GM21515 (cell line): Measurements from ENCODE around the gene HYAL1.
"Not testable (repeated sequence)": the region's sequence is repeated elsewhere in the genome, so short reads cannot be mapped to it uniquely, and the experiment has no call there.

Experiments used
- ATAC-seq: cut with Tn5 transposase; IDR thresholded peaks from one replicate; pipeline ENCODE4 v1.9.1; 2021; ENCODE audit not compliant: unreplicated experiment

The HYAL1 gene

DNA sequence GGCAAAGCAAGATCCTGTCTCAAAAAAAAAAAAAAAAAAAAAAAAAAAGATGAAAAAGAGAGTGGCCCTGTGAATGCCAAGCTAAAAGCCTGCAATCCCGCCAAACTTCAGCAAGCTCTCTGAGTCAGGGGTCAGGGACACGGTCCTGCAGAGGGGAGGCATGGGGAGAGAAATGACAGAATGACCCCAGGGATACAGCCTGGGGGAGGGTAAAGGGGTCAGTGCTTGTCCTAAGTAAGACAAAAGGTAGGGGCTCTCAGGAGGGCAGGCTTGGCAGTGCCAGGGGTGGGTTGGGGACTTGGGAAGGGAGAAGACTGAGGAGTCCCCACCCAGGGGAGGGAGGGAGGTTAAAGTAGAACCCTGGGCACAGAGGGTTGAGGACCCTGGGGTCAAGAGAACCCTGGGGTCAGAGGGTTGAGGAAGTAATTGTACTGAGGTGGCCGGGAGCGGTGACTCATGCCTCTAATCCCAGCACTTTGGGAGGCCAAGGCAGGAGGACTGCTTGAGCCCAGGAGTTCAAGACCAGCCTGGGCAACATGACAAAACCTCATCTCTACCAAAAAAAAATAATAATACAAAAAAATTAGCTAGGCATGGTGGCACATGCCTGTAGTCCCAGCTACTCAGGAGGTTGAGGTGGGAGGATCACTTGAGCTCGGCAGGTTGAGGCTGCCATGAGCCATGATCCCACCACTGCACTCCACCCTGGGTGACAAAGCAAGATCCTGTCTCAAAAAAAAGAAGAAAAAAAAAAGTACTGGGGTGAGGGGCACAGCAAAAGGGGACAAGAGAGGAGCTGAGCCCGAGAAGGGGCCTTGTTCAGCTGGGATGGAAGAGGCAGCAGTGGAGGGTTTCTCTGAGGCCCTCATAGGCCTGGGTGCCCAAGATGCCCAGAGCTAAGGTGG, 39.6 kb downstream of the HYAL1 start:
- ATAC-seq, result no peak

DNA sequence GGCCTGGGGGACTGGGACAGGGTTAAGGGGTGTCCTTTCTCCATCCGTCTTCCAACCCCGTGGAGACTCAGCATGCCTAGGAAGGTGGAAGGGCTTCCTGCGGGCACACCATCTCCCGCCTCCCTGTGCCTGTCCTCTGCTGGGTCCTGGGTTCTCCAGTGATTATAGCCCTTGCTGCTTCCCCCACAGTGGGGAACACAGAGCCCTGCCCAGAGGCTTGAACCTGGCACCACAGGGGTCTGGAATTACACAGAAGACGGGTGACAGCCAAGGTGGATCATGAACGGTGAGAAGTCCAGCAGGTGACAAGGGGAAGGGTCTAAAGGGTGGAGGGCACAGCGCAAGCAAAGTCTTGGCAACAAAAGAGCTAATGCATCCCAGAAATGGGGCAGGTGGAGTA, 40.6 kb downstream of the HYAL1 start:
- ATAC-seq, result no peak

DNA sequence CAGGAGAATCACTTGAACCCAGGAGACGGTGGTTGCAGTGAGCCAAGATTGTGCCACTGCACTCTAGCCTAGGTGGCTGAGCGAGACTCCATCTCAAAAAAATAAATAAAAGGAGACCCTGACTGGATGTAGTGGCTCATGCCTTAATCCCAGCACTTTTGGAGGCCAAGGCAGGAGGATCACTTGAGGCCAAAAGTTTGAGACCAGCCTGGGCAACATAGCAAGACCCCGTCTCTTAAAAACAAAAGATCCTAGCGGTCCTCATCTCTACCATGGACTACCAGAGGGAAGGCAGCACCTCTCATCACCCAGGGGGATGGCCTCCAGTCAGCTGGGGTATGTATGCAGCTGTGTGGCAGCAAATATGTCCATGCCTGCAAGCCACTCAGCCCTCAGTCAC, 41.2 kb downstream of the HYAL1 start:
- not testable (repeated sequence) for ATAC-seq

DNA sequence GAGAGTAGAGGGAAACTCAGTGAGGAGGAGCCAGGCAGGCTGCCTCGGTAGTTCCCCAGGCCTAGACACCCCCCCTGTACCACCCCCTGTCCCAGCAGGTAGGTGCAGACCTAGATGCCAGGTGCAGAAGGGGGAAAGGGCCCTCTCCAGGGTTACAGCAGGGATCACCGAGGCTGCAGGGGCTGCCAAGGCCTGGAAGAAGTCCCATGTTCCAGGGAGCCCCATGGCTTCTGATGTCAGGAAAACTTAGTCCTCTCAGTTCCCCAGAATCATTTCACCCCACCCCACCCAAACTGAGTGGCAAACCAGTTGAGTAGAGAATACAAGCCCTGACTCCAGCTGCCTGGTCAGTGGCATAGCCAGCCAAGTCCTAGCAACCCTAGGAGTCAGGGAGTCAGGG, 41.9 kb downstream of the HYAL1 start:
- no peak for ATAC-seq

DNA sequence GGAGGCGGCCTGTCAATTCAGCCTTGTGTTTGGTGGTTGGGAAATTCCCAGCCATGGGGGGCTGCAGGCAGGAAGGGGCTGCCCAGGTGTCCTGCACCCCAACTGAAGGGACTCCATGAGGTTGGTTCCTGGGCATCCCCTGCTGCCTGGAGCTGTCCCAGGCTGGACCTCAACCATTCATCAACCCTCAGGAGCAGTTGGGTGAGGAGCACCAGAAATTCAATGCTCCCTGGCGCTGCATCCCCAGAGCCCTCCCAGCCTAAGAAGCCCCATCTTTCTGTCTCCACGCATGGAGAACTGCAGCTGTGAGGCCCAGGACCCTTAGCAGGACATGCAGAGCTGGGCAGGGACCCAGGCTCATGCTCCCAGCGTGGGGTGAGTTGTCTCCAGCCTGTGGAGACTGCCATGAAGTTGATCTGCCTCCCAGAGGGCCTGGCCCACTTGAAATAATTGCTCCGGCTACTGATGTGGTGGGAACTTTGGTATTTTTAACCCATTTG, 42.4 kb downstream of the HYAL1 start:
- no peak for ATAC-seq

DNA sequence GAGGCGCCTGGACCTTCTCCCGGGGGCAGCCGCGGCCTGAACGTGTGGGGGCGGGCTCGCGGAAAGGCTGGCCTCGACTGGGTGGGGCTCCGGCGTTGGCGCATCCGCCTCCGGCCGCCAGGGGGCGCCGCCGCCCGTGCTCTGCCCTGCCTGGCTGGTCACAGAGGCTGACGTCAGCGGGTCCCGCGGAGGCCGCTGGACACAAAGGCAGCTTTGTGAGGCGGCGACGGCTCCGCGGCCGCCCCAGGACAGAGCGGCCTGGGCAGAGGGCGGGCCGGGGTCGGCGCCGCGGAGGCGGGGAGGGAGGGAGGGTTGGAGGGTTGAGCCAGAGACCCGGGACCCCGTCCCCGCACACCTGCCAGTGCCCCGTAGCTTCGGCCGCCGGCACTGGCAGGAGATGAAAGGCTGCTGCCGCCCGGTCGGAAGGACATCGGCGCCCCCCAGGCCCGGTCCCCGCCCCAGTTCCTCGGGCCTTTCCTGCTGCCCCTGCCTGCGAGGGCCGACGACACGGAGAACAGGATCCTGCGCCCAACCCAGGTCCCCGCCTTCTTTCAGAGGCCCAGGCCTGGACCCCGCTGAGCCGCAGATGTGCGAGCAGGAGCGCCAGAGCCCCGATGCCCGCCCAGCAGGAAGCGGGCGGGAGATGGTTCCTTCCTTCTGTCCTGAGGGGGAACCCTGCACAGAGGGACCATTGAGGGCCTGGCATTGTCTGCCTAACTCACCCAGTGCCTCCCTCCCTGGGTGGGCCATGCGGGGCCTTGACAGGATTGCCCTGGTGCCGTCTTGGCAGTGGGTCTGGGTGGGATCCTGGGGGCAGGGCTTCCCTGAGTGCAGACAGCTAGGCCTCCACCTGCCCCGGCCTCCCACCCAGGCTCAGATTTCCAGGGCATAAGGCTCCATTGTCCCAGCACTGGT, 43.1 kb downstream of the HYAL1 start:
- ATAC-seq, result peak; percentile 68

DNA sequence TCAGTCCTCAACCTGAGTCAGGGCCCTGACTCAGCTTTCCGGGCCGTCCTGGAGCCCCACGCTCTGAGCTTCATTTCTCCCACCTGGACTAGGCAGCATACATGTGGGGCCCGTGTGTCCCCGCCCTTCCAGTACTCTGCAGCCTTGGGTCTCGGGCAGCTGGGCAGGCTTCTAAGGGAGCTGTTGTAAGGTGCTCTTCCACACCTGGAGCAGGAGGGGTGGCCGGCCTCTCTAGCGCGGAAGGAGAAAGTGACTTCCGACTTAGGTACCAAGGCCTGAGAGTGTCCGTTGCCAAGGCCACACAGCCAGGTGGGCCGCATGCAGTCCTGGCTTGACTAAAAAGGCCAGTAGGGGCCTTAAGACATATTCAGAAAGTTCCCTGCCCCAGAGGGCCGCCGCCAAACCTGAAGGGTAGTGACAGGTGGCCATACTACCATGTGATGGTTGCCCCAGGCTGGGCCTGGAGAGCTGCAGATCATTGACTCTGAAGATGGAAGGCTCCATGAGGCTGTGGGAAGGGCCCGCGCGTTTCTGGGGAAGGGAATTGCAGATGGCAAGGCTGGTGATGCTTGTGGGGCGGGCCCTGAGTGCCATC, 43.8 kb downstream of the HYAL1 start:
- ATAC-seq, result peak; percentile 23

DNA sequence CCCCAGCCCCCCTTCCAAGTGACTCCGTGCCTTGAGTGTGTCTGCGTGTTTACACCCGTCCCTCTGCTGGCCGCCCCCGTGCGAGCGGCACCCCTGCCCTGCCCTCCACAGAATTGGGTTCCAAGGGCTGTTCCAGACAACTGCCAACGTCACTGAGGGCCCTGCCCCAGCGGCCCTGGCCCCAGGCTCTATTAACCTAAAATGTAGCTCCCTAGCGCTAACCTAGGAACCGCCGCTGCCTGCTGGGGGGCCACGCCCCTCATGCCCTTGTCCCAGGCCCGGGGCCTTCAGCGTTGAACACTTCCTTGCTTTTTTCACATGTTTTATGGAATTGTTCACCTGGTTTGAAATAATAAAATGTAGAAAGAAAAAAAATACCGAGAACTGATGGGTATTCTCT, 44.4 kb downstream of the HYAL1 start:
- no peak for ATAC-seq

DNA sequence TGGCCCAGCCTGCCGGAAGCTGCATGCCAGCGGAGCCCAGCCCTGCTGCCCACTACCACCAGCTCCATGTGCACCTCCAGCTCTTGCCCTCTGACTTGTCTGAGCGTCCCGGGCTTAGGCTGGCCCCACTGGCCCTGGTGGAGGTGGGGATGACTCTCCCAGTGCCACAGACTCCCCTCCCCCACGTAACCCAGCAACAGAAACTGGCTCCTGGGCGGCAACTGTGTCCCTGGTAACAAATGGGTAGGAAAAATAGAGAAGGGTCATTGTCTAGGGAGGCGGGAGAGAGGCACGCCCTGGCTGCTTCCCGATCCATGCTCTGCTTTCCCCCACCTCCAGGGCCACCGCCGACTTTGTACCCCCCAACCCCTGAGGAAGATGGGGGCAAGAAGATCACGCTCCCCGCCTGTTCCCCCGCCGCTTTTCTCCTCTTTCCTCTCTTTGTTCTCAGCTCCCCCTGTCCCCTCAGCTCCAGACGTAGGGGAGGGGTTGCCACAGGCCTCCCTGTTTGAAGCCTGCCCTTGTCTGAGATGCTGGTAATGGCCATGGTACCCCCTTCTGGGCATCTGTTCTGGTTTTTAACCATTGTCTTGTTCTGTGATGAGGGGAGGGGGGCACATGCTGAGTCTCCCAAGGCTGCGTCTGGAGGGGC, 45.2 kb downstream of the HYAL1 start:
- ATAC-seq, result no peak

DNA sequence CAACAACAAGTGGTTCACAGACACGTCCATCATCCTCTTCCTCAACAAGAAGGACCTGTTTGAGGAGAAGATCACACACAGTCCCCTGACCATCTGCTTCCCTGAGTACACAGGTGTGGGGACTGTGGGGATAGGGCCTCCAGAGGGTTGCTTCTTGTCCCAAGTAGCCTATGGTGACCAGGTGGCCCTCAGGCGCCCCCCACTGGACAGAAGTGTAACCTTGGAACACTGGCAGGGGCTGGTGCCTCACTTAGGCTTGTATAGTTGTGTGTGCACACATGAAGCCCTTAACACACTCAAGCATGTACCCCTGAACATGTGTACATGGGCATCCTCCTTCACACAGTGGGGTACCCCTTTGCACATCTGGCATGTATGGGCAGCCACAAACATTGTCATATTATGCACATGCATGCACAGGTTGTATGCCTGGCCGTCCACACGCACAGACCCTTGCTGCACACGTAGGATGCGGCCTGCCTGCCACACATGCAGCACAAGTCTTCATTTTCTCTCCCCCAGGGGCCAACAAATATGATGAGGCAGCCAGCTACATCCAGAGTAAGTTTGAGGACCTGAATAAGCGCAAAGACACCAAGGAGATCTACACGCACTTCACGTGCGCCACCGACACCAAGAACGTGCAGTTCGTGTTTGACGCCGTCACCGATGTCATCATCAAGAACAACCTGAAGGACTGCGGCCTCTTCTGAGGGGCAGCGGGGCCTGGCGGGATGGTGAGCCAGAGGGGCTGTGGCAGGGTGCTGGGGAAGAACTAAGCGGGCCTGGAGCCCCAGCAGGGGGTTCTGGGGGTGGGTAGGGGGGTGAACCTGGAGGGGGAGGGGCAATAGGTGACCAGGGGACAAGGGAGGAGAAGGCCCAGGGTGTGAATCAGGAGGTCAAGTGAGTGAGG, 46.1 kb downstream of the HYAL1 start:
- no peak for ATAC-seq

DNA sequence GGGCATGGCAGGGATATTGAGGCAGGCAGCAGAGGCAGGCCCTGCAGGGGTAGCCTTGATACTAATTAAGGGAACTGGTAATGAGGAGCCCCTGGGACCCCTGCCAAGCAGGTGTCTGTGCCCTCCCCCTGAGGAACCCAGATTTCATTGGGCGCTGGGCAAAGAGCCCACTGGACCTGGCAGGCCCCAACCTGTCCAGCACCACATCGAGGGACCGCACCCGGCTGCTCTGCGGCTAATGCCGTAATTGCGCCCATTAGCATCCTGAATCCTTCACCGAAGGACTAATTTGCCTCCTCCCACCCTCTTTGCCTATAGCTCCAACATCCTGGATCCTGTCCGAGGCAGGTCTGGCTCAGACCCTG, 48.1 kb downstream of the HYAL1 start:
- ATAC-seq, result no peak

DNA sequence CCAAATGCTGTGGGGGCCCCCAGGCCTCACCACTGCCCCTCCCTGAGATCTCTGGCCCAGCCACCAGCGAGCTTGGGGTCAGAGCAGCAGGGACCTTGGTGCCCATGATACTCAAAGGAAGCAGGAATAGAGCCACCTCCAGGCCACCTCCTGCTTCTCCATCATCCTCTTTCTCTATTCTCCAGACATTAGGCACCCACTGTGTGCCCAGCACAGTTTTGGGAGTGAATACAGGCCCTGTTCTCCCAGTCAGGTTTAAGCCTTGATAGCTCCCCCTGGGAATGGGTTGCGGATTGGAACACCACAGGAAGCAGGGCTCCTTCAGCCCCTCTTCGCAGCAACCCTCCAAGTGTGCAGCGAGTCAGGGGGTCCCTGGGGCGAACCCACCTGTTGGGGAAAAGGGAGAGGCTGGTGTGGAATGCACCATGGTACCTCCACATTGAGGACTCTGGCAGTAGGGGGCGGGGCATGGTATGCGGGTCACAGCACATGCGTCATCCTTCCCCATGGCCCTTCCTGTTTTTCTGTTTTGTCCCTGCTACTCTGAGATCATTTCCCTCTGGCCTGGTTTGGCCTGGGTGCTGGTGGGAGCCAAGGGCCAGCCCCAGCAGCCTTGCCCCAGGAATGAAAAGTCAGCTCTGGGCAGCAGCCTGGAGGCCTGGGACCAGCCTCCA, 48.7 kb downstream of the HYAL1 start:
- no peak for ATAC-seq

DNA sequence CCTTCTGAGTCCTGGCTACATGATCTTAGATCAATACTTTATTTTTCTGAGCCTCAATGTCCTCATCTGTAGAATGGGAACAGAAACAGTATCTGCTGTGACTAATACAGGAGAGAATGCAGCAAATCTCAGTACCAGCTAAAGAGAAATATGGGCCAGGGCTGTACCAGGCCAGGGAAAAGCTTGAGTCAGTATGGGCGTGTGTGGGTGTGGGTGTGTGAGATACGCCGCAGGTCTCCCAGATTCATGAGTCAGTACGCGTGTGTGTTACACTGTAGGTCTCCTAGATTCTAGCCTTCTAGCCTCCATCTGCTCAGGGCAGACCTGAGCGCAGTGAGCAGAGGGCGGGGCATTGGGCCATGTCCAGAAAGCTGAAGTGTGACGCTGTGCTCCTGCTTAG, 52.2 kb downstream of the HYAL1 start:
- no peak for ATAC-seq

DNA sequence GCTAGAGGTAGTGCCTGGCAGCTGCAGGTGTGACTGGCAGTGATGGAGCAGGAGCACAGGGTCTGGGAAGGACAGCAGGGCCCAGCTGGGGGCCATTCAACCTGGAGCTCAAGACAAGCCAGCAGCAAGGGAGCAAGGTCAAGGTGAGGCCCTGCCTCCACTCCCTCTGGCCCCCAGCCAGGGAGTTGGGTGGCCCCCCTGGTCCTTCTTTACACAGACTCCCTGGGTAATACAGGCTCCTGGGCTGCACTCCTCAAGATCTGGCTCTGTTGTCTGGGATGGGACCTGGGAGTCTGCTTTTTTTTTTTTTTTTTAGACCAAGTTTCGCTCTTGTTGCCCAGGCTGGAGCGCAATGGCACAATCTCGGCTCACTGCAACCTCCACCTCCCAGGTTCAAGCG, 52.9 kb downstream of the HYAL1 start:
- ATAC-seq, result no peak
